ENCODE measurements around the gene ENGASE.
"Not testable (repeated sequence)": the region's sequence is repeated elsewhere in the genome, so short reads cannot be mapped to it uniquely, and the experiment has no call there.

- TF ChIP-seq POLR2AphosphoS5 (IDR thresholded peaks at IDR 0.05): peak in 1 of 2 donors; percentile 31
- TF ChIP-seq CTCF (IDR thresholded peaks at IDR 0.05): not testable (repeated sequence)
Measured at GRCh38 chr17:79074121-79074648, 439 bp upstream of the ENGASE start.
